Measurements from ENCODE around the gene DNAH6.

DNA sequence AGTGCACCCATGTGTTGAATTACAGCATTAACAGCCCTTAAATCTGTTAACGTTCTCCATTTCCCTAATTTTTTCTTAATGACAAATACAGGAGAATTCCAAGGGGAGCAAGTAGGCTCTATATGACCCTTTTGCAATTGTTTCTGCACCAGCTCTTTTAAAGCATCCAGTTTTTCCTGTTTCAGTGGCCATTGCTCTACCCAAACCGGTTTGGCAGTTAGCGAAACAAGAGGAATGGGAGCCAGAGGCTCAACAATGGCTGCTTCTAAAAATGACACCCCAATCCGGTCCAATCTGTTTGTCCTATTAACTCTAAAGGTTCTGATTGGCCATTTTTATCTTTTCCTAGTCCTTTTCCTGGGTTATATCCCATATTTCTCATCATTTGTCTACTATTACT is 42.1 kb upstream of the DNAH6 start:
- TF ChIP-seq, protein P1, sequence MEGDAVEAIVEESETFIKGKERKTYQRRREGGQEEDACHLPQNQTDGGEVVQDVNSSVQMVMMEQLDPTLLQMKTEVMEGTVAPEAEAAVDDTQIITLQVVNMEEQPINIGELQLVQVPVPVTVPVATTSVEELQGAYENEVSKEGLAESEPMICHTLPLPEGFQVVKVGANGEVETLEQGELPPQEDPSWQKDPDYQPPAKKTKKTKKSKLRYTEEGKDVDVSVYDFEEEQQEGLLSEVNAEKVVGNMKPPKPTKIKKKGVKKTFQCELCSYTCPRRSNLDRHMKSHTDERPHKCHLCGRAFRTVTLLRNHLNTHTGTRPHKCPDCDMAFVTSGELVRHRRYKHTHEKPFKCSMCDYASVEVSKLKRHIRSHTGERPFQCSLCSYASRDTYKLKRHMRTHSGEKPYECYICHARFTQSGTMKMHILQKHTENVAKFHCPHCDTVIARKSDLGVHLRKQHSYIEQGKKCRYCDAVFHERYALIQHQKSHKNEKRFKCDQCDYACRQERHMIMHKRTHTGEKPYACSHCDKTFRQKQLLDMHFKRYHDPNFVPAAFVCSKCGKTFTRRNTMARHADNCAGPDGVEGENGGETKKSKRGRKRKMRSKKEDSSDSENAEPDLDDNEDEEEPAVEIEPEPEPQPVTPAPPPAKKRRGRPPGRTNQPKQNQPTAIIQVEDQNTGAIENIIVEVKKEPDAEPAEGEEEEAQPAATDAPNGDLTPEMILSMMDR (IDR thresholded peaks at IDR 0.05): no peak
- TF ChIP-seq POLR2A (IDR thresholded peaks at IDR 0.05) (no peak), POLR2AphosphoS5 (IDR thresholded peaks at IDR 0.05) (no peak), EP300 (IDR thresholded peaks at IDR 0.05) (no peak)

Data from gastroesophageal sphincter (tissue), 3 donors.